Daoy (cell line): ENCODE results near the gene SGTA. TPM values are rescaled to one million over a fixed set of nuclear protein-coding genes. Genes with fewer than 3 reads are reported as not detected.

Experiments
- DNase-seq: peaks from one replicate; pipeline ENCODE4 v3.0.0-alpha.2; 2015; ENCODE audit warnings: low read depth
- total RNA-seq: library from RNA; depleted of rRNA; stranded (reverse); fragments of >200 nt; shearing (Covaris generic); gene quantifications from 2 replicates; pipeline ENCODE4 v1.2.3, GENCODE V29; 2014

SGTA gene
- total RNA-seq, 1 experiment from 2014 or later: 91.2 TPM

DNA sequence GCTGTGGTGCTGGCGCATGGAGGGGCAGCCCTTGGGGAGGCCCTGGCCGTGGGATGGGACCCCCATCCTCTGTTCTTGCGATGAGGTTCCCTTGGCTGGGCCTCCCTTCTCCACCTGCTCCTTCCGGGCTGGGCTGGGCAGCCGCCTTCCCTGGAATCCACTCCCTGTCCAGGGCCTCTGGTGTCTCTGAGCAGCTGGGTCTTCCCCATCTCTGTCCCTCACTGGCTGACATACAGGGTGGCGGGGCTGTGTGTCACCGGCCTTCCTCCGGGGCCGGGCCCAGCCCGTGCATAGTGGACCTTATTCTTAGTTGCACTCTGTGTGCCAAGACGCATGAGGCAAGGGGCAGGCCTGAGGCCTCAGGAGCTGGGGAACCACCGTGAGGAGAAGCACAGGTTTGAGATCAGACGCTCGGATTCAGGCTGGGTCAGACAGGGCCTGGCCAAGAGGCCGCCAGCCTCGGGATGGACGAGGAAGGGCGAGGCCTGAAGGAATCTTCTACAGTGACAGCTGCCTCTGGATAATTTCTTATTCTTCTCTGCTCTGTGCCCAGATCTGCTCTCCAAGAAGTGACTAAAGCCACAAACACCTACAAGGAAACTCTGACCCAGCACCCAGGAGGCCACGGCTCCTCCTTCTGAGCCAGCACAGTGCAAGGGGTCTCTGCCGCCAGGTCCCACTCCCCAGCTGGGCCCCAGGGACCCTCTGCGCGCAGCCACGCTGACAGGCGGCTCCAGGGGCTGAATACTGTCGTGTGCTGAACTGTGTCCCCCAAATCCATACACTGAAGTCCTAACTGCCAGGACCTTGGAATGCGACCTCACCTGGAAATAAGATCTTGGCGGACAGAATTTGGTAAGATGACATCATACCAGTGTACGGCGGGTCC, 11.0 kb downstream of the SGTA start:
- DNase-seq: no peak

DNA sequence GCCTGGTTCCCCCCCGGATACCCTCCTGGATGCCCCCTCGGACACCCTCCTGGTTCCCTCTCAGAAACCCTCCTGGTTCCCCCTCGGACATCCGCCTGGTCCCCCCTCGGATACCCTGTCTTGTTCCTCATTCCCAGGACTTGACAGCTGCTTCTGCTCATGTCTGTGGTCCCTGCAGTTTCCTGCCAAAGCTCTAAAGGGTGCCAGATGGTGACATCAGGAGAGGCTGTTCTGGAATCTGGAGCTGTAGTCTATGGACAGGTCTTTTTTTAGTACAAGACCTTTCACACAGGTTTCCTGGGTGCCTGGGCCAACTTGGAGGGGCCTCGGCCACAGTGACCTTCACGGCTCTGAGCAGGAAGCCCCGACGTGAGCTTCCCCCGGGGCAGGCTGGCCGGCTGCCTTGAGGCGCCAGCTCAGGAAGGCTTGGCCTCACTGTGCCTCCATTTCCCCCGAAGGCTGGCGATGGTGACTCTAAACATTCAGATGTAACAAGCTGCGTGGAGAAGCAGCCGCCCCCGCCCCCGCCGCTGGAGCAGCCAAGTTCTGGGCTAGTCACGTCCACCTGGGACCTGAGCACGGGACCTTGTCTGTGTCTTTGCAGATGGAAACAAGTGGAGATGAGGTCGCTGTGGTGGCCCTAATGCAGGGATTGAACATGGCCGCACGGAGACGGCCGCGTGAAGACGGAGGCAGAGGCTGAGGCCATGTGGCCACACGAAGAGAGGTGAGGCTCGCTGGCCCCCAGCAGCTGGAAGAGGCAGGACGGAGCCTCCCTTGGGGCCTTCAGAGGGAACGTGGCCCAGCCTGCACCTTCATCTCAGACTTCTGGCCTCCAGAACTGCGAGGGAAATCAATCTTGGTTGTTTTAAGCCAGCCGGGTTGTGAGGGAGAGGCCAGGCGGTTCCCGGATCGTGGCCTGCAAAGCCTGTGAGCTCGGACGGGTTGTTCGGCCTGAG, 12.7 kb downstream of the SGTA start:
- DNase-seq: no peak

DNA sequence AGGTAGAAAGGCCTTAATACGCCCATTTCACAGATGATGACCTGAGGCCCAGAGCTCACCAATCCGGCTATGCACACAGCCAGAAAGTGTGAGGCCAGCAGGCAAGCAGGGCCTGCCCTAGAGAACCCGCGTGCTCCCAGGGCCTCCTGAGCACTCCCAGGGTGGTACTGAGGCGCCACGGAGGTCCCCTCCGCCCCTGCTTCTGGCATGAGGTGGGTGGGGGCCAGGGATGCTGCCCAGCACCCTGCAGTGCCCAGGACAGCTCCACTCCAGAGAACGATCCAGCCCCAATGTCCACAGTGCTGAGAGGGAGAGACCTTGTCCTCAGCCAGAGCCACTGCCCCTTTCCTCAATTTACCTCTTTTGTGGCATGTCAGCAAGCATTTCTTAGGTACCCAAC, 13.9 kb downstream of the SGTA start:
- DNase-seq: no peak

DNA sequence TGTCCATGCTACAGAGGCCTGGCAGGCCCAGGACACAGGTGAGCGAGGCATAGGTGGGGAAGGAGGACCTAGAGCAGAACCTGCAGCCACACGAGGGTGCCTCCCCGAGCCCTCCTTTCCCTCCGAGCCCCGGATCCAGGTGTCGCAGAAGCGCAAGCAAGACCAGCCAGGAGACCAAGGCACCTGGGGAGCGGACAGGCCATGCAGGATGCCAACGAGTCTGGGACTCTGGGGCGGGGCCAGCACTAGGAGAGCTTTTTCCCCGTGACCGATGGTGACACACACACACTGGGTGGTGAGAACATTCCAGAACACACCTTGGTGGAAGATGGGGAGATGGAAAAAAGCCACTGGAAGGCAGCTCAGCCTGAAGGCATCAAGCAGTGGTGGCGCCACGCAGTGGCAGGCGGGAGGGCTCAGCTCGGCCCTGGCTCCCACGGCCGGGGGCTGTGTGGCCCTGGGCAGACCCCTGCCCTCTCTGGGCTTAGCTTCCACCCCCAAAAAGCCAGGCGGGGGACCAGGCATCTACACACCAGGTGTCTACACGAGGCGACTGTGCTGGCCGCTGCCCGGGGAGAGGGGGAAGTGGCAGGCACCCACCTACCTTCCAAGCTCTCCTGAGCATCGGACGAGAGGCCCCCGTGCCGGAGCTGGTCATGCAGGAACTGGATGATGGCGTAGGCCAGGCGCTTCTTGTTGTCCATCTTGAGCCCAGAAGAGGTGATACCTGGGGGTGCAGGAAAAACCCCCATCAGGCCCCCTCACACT, 14.5 kb downstream of the SGTA start:
- no peak for DNase-seq

DNA sequence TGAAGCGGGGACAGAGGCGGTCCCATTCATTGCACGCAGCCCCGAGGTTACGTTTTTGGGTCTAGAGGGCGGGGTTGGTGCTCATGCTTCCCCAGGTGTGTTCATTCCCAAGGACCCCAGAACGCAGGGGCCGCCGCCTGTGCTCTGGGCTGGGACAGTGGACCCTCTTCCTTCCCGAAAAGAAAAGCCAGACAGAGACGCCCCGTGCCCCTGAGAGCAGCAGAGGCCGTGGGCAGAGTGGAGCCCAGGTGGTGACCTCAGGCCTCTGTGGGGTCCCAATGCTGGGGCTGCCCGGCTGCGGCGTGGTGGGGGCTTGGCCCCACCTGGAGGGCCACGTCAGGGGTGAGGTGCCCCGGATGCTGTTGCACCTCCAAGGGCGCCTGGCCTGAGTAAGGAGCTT, 15.4 kb downstream of the SGTA start:
- no peak for DNase-seq

DNA sequence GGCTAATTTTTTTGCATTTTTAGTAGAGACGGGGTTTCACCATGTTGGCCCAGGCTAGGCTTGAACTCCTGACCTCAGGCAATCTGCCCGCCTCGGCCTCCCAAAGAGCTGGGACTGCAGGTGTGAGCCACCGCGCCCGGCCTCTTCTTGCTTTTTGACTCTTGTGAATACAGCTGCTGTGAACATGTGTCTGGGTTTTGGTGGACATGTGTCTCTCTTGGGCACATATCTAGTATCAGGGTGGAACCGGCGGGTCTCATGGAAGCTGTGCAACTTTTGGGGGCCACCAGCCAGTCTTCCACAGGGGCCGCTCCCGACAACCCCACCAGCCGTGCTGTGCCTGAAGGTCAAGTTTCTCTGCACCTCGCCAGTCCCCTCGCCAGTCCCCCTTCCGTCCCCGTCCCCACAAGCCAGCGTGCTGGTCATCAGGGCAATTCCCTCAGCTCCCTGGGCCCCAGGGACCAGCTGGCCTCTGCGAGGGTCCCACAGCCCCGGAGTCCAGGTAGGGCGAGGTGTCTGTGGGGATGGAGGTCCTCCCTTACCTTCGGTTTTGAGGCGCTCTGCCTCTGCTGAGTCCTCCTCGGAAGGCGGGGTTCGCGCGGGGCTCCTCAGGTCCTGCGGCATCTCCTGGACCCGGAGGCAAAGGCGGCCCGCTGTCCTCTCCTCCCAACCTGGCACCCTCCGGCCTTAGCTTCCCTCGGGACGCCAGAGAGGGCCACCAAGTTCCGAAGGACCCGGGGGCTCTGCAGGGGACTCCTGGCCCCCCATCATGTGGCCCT, 16.3 kb downstream of the SGTA start:
- no peak for DNase-seq

DNA sequence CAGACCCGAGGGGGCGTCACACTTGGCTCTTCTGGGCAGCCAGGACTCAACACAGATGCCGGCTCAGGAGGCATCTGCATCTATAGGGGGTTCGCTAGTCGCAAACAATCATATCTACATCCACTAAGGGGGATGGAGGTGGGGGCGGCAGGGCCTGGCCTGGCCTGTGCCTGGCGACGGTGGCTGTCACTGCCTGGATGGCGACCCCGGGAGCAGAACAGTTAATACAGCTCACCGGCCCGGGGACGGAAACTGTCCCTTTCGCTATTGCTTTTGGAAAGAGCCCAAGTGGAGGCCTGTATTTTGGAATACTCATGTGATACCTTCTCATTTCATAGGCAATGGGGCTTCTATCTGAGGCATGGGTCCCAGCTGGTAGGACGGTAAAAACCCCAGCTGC, 17.7 kb downstream of the SGTA start:
- DNase-seq: no peak

DNA sequence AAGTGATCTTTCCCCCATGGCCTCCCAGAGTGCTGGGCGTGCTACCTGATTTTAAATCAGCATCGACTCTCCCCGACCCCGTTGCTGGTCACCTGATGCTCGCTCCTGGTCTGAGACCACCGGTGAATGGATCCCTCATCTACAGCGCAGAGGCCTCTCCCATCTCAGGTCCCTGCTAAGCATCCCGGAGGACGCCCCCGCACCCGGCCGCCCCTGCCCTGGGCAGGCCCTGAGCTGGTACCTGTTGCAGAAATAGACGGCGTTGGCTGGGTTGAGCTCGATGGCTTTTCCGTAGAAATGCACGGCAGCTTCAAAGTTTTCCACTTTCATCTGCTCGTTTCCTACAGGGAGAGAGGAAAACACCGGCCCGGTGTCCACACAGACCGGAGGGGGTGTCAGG, 18.1 kb downstream of the SGTA start:
- DNase-seq: no peak

DNA sequence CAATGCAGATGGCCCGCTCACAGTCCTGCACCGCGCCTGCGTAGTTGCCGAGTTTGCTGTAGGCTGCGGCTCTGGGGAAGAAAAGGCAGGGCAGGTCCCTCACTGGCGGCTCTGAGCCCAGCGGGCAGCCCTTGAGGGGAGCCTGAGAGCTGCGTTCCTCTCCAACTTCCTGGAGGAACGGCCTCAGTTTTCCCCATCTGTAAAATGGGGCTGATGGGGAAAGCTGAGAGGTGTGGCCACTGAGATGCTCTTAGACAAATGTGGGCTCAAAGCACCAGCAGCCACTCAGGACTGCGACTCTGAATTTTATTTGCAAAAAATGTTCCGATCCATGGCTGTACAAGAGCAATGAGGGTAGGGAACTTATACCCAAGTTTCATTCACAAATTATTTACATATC, 19.4 kb downstream of the SGTA start:
- DNase-seq: no peak

DNA sequence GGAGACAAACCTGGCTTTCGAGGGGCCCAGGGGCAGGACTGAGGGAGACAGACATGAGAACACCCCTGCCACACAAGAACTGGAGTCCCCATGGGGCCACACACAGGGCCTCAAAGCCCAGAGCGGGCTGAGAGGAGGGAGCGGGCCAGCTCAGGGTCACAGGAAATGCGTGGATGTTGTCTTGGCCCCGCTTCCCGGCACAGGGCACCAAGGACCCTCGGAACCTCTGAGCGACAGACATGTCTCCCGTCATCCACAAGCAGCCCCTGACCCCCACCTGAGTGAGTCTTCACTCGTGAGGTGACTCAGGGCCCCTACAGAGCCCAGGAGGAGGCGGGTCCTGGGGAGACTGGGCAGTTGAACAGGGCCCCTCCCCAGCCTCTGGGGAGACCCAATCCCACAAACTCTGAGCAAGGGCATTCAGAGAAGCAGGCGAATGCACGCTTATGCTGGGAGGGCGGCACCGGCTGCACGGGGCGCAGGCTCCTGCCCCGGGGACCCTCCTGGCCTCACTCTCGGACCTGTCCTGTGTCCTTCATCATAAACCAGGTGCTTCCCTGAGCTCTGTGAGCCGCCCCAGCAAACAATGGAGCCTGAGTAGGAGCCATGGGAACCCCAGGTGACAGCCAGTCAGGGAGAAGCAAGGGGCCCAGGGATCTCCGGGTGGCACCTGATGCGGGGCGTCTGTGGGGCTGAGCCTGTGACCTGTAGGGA, 20.1 kb downstream of the SGTA start:
- no peak for DNase-seq

DNA sequence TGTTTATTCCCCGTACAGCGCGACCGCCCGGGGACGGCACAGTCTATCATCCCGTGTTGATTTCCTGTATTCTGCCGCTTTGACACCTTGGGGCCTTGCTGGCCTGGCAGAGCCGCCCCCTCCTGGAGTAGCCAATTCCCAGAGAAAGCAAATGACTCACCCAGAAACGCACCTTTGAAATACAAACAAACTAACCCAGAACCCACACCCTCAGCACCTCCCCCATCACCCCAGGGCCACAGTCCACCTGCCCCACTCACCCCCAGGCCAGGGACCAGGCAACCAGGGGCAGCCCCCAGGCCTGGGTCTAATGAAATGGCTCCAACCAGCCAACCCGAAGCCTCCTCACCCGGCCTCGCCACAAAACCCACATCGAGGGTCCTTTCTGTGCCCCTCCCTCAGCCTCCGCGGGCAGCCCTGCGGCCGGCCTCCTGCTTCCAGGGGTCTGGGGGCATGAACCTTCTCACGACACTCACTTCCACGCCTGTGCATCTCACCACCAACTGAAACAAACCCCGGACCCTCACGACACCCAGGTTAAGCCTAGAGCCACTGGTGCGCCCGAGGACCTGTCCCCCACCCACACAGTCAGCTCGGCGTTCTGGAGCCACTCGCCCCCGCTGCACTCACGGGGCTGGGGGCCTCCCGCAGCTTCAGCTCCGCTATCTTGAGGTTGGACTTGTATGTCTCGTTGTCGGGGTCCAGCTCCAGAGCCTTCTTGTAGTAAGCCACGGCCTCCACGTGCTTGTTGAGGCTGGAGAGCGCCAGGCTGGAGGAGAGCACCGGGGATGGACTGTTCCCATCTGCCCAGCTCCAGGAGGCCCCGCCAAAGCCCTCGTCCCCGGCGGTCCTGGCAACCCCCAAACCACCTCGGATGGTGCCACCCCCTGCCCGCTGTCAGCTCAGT, 20.9 kb downstream of the SGTA start:
- DNase-seq: no peak

DNA sequence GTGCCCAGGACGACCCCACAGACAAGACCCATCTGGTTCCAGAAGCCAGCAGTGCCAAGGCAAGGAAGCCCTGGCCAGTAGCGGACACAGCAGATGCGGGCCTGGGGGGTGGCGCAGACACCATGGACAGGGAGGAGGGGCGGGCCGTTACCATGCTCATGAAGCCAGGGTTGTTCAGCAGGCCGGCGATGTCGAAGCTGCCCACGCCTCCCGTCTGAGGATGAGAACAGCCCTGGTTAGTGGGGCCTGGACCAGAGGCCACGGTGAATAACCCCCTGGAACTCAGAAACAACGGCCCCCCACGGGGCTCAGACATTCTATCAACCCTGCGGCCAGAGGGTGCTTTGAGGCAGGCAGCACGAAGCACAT, 21.8 kb downstream of the SGTA start:
- DNase-seq: no peak

DNA sequence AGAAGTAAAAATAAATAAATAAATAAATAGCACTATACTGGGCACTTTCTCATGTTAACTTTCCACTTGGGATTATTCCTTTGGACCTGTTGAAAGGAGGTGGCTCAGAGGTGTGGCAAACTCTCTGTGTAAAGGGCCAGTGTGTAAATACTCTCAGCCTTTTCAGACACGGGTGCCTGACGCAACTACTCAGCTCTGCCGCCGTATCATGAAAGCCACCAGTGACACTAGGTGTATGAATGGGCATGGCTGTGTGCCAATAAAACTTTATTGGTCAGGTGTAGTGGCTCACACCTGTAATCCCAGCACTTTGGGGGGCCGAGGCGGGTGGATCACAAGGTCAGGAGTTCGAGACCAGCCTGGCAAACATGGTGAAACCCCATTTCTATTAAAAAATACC, 23.1 kb downstream of the SGTA start:
- DNase-seq: no peak

DNA sequence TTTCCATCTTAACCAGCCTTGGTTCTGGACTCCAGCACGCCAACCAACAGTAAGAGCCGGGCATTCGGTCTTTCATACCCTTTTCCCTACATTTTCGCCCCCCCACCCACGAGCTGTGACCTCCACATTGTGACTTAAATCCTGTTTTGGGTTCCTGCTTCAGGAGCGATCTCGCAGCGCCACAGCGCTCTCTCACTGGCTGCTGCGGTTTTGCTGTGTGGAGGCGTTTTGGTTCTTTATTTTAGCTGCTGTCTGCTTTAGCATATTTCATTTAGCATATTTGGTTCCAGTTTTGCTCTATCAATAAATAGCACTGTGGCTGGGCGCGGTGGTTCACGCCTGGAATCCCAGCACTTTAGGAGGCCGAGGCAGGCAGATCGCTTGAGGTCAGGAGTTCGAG, 23.7 kb downstream of the SGTA start:
- no peak for DNase-seq

DNA sequence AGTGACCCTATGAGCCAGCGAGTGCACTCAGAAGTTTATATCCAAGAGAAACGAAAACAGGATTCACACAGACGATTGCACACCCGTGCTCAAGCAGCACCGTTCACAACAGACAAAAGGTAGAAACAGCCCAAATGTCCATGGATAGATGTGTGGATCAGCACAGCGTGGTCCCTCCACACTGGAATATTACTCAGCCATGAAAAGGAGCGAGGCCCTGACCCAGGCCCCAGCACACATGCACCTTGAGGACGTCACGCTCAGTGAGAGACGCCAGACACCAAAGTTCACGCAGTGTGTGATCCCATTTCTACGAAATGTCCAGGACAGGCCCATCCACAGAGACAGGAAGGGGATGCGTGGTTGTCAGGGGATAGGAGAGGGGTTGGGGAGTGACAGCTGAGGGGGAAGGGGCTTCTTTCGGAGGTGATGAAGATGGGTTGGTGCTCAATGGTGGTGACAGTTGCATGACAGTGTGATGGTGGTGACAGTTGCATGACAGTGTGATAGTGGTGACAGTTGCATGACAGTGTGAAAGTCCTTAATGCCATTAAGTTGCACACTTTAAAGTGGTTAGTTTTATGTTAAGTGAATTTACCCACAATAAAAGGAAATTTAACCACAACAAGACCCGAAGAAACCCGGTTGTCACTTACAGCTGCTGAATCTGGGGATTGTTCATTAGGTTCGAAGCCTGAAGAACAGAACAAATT, 24.3 kb downstream of the SGTA start:
- DNase-seq: no peak

DNA sequence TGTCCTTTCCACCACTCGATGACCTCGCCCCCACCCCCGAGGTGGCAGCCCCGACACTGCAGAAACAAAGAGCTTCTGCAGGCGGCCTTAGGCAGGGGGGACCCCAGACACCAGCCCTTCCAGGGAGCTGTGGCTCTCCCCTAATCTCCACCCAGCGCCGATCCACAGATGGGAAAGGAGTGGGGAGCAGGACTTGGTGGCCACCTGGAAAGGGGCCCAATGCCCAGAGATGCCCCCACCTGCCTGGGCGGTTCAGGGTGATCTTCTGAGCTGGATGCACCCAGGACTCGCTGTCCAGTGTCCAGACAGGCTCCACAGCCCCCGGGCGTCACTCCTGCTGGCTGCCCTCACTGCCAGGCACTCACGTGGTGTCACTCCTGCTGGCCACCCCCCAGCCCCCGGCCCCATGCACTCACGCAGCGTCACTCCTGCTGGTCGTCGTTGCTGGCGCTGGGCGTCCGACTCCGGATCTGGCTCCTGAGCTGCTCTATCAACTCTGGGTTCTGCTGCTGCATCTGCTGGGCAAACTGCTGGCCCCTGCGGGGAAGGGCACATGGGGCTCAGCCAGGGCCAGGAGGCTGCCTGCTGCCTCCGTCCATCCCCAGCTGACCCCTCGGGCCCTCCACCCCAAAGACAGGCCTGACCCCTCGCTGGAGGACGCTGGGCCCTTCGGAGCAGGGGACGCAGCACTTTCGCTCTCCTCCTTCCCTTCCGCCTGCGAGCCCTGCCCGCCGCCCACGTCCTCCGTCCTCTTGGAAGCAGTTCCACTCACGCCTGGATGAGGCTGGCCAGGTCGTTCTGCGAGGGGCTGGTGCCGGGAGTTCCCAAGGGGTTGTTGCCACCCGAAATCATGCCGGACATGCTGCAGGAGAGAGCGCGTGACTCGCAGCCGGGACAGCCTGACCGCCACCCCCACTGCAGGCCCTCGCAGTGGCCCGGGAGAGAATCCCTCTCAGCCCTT, 25.9 kb downstream of the SGTA start:
- no peak for DNase-seq

DNA sequence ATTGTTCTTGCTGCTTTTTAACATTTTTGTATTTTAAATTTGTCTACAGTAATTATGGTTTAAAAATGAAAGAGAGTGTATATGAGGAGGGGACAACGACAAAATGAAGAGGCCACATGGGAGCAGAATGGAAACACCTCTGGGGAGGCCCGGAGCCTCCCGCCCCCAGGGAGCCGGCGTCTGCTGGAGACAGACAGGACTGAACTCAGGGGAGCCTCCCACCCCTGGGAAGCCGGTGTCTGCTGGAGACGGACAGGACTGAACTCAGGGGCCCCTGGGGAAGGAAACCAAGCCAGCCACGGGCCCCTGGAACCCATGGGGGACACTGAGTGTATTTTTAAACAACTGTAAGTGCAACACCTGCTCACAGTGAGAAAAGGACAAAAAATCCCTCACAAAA, 26.6 kb downstream of the SGTA start:
- no peak for DNase-seq

DNA sequence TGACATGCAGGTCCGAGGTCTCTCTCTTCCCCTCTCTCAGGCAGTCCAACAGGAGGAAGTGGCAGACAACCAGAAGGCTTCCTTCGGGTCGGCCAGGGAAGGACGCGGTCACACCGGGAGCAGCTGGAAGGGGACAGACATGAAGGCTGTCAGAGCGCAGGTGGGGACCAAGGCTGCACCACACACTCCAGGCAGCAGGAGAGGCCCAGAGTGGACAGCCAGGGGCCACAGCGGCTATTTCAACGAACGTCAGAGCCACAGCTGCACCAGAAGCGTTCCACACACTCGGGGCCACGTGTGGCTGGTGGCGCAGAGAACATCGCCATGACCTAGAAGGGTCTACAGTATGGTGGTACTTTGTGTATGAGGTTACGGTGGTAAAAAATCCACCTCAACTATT, 27.3 kb downstream of the SGTA start:
- no peak for DNase-seq
